Measurements from ENCODE around the gene SENP2.
"Not testable (repeated sequence)": the region's sequence is repeated elsewhere in the genome, so short reads cannot be mapped to it uniquely, and the experiment has no call there.

SENP2 gene

DNA sequence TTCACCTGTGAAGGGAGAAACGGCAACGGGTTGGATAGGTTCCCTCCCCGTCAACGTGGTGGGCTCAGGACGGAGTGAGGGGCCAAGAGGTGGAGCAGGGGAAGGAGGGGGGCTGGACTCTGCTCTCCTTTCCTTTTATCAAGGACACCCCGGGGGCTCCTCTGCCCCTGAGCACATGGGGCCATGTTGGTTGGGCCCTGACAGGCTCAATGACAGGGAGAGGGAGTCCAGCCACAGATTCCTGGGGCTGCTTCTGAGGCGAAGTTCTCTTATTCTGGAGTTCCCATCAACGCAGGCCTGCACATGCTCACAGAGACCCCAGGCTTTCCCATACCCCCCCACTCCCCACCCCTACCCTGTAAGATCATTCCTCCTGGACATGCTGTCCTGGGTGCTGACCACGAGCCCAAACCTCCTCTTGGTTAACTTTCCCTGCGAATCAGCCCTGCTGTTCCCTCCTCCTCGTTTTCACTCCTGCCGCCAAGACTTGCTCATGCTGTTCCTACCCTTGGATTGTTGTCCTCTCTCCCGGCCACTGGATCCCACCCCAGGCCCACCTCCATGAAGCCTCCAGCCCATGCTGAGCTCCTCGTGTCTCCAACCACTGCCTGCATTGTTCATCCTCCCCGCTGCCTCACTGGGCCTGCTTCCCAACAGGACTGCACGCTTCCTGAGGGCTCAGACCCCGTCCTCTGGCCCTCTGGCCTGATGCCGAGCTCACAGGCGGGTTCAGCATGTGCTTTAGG lies 61.2 kb downstream of the SENP2 start:
- no peak for DNase-seq (ENCODE audit: low read depth, low spot score)

DNA sequence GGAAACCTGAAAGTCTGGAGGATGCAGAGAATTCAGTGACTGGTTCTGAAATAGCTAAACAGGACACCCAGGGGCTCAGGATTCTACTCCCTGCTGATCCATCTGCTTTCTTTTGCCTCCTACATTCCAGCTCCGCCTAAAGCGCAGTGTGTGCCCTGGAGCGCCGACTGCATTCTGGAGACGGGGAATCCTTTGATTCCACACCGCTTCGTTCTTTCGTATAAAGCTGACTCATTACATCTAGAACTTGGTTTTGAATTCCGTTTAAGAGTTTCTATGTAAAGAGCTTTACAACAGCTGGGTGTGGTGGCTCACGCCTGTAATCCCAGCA lies 61.8 kb downstream of the SENP2 start:
- DNase-seq (ENCODE audit: low read depth, low spot score): no peak

DNA sequence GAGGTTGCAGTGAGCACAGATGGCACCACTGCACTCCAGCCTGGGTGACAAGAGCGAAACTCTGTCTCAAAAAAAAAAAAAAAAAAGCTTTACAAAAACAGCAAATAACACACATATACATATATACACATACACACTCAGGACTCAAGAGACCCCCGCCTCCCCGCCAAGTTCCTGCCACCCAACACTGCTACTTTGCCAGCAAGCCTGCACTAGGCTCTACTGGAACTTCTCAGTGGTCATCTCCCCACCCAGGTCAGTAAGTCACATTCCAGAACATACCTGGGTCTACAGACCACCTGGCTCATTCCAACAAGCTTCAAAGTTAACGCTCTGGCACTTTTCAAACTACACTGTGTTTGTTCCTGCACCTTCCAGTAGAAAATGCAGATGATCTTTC lies 62.3 kb downstream of the SENP2 start:
- DNase-seq (ENCODE audit: low read depth, low spot score): no peak

DNA sequence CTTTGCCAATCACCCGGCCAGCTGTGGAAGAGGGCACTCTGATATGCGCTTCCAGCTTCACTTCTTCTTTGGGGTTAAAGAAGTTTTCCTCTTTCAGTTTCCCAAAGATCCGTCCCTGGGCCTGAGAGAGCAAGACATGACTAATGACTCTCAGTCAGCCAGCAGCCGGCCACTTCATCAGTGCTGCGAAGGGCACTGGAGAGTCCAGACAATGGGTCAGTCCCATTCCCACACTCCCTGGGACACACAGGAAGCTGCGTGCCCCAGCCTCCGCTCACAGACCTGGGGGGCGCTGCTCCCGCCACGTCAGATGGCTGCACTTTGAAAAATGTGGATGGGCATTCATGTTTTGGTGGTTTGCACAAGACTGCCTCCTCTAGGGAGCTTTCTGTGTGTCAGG lies 63.3 kb downstream of the SENP2 start:
- DNase-seq (ENCODE audit: low read depth, low spot score): no peak

DNA sequence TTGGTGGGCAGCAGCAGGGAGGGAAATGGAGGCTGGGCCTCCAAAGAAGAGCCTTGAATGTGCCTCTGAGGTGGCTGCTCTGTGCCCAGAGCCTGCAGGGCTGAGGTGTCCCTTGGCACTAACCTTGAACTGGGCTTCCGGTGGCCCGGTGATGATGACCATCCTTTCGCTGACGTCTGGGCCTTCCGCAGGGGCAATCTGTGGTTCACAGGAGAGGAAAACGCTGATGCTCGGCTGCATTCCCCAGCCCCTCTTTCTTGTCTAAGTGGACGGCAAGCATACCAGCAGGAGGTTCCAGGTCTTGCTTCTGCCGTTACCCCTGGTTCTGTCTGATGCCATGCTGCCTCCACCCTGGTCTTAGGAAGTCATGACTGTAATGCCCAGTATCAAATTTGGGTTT lies 65.9 kb downstream of the SENP2 start:
- no peak for DNase-seq (ENCODE audit: low read depth, low spot score)

DNA sequence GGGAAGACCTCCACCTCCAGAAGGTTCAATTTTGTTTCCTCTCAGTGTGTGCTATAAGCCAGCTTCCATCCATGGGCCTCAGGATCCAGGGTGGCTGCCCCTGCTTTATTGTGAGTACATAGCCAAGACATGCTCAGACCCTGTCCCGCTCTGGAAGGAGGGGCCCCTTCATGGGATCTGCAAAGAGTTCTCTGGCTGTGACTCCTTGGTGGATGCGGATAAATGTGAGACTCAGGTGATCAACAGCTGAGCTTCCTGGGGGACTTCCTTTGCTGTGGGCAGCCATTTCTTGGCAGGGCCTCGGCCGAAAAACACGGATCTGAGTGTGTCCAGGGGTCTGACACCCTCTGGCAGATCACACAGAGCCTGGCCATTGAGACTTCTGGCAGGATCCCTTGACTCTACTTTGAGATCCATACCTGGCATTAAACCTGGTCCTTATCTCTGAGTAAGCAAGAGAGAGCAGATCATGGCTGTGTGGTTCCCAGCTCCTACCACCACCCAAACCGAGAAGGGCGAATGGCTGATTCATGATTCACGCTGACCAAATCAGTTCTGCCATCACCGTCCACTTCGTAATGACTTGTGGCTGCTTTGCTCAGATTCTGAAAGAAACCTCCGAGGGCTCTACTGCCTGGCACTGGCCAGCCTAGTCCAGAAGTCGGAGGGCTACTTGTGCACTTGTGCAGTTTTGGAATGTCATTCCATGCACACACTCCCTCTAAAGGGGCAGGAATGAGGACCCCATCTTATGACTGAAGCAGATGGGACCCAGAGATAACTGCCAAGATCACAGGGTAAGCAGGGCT lies 68.1 kb downstream of the SENP2 start:
- DNase-seq (ENCODE audit: low read depth, low spot score): no peak

DNA sequence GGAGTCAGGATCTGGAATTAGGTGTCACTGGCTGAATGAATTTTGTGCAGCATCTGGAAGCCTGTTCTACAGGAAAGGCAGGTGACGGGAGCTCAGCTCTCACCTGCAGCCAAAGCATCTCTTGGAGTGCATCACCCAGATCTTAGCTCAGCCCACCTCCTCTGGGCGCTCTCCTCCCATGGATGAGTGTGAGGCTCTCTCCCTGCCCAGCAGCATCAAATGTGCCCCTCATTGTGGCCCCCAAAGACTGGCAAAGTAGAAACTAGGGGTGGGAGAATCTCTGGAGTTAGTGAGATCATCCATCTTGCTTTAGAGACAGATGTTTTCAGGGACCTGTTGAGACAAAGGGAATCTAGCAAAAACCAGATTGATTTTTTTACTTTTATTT lies 68.7 kb downstream of the SENP2 start:
- DNase-seq (ENCODE audit: low read depth, low spot score): no peak

DNA sequence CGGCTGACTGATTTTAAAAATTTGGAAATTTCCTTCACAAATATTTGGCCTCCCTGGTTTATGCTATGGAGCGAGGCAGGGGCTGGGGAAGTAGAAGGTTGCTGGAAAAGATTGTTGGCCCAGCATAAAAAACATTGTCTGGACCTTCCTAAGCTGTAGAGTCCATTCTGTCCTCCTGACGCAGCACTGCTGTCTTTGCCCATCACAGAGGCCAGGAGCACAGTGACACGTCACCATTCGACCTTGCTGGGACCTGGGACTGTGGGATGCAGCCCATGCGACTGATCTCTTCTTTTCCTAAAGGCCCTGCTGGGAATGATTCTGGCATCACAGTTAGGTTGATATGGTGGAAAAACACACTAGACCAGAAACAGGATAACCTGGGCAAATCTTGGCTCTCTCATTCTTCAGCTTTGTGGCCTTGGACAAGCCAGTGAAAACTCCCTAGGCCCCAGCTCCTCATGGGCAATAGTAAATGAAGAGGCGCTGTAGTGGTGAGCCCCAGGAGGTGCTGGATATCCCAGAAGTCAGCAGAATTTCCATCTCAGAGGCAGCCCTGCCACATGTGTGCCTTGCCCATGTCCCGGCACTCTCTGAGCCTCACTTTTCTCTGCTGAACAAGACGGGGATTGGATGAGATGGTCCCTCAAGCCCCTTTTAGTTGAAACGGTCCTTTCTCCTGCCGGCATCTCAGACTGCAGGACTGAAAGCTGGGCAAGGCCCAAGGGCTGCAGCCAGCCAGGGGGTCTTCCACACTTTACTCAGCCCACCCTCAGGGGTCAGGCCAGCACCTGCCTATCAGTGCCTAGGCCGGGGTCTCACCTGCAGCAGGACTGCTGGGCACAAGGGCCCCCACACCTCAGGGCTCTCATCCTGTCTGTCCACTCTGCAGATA lies 69.6 kb downstream of the SENP2 start:
- DNase-seq (ENCODE audit: low read depth, low spot score): no peak

DNA sequence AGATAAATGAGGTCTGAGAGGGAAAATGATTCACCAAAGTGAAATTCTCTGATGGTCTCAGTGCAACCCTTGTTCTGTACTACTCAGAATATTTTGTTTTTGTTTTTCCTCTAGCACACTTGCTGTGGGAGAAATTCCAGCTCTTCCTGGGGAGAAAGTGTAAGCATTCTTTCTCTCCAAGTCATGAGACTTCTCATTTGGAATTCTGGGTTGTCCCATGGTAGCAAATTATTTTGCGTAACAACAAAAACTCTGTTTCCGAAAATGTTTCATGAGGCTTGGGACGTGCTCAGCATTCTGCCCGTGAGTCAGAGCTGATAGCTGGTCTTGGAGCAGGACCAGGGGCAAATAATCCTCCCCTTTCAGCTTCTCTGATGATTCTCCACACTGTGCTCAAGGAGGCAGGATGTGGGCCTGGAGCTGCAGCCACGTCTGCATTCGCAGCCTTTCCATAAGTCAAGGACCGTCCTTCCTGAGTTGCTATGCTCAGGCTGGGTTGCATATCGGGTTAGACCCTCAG lies 70.3 kb downstream of the SENP2 start:
- peak; percentile 73 for DNase-seq (ENCODE audit: low read depth, low spot score)

DNA sequence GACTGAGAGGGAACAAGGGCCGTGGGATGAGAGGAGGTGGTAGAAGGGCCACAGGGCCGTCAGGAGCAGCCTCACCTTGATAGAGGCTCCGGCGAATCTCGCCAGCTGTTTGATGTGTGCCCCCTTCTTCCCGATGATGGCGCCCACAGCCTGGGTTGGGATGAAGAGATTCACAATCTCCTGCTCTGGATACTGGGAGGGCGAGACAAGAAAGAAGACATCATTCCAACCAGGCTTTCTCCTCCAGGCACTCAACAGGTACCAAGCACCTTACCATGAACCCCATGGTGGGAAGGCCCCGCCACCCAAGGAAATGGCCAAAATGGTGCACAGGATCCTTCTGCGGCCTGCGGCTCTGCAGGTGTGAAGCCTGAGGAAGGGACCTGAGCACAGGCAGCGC lies 71.1 kb downstream of the SENP2 start:
- no peak for DNase-seq (ENCODE audit: low read depth, low spot score)

DNA sequence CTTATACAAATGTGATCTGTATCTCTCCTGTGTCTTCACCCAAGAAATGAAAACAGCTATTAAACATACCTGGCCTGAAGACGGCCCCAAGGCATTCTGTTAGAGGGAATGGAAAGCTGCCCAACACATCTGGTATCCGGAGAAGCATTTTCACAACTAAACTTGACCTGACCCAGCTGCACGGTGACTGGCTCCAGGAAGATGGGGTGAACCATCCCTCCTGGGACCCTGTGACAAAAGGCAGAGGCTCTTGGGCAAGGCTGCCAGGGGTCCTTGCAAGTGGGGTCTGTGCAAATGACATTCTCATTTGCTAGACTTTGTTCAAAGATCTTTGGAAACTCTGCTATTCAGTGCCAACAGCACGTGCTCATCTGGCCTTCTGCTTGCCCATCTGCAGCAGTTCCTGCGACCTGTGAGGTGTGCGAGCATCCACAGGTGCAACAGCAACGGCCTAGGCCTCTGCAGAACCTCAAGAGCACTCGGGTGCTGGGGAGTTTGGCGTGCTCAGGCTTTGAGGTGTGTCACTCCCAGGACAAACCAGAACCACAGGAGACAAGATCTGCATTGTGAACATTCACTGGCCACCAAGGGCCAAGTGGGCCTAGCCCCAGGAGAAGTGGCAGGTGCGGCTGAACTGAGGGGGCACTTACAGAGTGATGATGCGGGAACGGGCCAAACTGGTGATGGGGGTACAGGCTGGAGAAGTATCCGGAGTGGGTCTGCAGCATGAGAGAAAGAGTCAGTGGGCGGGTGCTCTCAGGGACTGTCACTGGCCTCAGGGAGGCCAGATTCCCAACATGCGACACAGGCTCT lies 71.8 kb downstream of the SENP2 start:
- DNase-seq (ENCODE audit: low read depth, low spot score): no peak

DNA sequence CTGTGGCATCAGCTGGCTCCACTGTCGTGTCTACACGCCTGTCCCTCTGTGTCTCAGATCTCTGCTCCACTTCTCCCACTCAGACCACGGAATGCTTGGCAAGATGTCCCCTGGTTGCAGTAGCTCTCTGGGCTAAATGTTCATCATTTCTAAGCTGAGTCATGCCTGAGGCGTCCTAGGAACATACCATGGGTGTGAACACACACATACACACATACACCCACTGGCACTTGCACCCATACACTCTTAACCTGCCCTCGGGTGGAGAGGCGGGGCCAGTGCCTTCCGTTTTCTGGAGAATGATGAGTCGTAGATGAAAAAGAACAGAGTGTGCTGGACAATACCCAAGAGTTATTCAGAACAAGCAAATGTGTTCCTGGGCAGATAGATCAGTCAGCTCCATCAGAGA lies 72.4 kb downstream of the SENP2 start:
- DNase-seq (ENCODE audit: low read depth, low spot score): no peak

DNA sequence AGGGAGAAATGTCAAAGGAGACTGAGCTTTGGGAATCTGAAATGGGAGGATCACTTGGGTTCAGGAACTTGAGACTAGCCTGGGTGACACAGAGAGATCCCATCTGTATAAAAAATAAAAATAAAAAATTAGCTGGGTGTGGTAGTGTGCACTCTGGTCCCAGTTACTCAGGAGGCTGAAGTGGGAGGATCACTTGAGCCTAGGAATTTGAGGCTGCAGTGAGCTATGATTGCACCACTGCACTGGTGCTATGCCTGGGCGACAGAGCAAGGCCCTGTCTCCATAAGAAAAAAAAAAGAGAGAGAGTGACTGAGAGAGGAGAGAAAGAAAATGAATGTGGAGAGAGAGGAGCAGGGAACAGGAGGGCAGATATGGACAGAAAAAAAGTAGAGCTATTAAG lies 72.8 kb downstream of the SENP2 start:
- no peak for DNase-seq (ENCODE audit: low read depth, low spot score)

DNA sequence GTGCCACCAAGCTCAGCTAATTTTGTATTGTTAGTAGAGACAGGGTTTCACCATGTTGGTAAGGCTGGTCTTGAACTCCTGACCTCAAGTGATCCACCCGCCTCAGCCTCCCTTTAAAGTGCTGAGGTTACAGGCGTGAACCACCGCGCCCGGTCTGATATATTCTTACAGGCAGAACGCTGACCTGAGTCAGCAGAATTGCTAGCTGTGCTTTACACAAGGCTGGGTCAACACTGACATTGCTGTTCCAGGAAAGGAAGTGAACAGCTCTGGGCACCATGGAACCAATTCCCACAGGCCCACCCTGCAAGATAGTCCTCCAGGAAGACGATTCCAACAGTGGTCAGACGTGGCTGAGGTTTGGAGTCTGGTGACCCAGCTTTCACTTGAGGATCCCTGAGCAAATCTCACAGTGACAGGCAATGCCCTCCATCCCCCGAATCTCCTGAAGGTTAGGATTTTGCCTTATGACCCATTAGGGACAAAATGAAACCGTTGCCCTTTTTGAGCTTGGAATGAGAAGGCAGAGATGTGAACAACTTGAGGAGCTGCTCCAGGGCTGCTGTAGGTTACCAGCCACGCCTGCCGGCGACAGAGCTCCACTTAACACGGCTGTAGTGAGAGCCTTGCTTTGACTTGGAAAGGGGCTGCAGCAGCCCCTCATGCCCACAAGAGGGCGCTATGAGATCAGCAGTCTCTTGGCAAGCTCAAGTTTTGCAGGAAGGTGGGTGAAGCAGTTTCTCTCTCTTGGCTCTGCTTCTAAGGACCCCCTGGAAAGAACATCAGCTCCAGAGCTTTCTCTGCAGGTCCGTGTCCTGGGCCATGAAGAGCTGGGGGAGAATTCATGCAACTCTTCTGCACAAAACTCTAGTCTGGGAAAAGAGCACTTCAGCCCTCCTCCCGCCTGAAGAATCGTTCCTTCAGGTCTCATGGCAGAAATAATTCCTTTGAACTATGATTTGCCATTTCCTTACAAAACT lies 74.1 kb downstream of the SENP2 start:
- peak; percentile 76 for DNase-seq (ENCODE audit: low read depth, low spot score)

DNA sequence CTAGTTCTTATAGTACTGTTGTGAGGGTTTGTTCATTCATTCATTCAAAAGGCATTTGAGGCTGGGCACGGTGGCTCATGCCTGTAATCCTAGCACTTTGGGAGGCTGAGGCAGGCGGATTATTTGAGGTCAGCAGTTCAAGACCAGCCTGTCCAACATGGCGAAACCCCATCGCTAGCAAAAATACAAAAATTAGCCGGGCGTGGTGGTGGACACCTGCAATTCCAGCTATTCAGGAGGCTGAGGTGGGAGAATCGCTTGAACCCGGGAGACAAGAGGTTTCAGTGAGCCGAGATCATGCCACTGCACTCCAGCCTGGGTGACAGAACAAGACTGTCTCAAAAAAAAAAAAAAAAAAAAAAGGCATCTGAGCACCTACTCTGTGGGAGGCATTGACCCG lies 75.2 kb downstream of the SENP2 start:
- not testable (repeated sequence) for DNase-seq (ENCODE audit: low read depth, low spot score)

DNA sequence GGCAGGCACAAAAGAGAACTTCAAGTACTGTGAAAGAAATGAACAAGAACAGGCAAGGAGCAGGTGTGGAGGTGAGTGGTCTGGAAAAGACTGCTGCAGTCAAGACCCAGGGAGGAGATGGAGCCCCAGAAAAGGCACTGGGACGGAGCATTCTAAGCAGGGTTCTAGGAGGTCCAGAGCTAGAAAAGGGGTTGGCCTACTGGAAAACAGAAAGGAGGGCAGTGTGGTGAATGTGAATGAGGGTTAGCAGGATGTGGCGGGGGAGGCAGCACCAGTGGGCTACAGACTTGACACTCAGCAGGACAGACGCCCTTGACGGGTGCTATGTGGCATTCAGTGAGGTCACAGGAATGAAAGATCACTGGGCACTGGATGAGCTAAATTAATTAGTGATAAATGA lies 75.7 kb downstream of the SENP2 start:
- DNase-seq (ENCODE audit: low read depth, low spot score): no peak

DNA sequence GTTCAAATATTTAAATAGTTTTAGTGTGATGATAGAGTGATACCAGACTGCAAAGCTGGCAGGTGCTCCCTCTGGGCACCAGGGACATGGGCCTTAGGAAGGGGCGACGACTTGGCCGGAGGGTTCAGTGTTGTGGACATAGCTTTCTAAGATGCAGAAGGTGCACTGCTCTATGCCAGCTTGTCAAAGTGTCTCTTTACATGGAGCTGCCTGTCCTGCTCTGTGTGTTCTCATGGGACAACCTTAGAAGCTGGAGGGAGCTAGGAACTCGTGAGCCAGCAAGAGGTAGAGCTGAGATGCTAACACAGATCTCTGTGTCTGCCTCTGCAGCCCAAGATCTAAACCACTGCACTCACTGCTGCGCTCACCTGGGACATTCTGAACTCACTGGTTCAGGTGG lies 77.8 kb downstream of the SENP2 start:
- no peak for DNase-seq (ENCODE audit: low read depth, low spot score)

DNA sequence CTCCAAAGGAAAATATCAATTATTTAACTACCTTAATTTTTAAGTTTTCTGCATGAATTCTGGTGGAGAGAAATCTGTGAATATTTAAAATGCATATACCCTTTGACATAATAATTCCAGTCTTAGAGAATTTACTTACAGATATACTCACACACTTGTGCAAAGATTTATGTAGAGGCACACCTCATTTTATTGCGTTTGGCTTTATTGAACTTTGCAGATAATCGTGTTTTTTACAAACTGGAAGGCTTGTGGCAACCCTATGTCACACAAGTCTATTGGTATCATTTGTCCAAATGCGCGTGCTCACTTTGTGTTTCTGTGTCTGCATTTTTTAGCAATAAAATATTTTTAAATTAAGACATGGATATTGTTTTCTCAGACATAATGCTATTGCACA lies 81.5 kb downstream of the SENP2 start:
- DNase-seq (ENCODE audit: low read depth, low spot score): no peak

DNA sequence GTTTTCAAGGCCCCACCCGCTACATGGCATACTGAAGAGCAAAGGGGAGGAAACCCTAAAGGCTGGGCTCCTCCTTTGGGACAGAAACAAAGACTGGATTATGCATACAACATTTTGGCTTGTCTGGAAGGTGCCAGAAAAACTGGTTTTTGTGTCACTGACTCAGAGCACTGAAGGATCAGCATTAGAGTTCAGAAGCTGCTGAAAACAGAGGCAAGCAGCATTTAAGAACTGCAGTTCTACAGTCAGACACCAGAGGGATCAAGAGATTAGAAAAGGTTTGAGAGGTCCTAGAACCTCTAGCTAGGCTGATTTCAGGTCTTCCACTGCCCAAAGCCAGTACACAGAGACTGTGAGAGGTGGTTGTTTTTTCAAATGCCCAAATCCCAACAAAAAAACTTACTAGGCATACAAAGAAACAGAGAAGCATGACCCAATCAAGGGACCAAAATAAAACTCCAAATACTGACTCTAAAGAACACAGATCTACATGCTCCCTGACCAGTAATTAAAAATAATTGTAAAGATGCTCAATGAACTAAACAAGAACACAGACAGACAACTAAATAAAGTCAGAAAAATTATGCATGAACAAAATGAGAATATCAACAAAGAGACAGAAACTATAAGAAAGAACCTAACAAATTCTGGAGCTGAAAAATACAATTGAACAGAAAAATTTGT lies 91.2 kb downstream of the SENP2 start:
- no peak for DNase-seq (ENCODE audit: low read depth, low spot score)

DNA sequence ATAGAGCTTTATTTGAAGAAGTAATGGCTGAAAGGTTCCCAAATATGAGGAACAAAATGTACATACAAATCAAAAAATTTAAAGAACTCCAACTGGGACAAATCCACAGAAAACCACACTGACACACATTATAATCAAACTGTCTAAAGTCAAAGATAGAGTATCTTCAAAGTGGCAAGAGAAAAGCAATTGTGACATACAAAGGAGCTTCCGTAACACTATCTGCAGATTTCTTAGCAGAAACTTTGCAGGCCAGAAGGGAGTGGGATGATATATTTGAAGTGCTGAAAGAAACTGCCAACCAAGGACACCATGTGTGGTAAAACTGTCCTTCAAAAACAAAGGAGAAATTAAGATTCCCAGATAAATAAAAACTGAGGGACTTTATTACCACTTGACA lies 91.9 kb downstream of the SENP2 start:
- no peak for DNase-seq (ENCODE audit: low read depth, low spot score)

Measured in brain pericyte (primary cell).